GM18526 (cell line): ENCODE data around the gene KRT3.

Experiments
- POLR2A ChIP-seq: IDR thresholded peaks from 3 replicates; pipeline ENCODE4 v1.6.1; 2011; ENCODE audit not compliant: insufficient read length; ENCODE audit errors: extremely low read depth

Gene KRT3

DNA sequence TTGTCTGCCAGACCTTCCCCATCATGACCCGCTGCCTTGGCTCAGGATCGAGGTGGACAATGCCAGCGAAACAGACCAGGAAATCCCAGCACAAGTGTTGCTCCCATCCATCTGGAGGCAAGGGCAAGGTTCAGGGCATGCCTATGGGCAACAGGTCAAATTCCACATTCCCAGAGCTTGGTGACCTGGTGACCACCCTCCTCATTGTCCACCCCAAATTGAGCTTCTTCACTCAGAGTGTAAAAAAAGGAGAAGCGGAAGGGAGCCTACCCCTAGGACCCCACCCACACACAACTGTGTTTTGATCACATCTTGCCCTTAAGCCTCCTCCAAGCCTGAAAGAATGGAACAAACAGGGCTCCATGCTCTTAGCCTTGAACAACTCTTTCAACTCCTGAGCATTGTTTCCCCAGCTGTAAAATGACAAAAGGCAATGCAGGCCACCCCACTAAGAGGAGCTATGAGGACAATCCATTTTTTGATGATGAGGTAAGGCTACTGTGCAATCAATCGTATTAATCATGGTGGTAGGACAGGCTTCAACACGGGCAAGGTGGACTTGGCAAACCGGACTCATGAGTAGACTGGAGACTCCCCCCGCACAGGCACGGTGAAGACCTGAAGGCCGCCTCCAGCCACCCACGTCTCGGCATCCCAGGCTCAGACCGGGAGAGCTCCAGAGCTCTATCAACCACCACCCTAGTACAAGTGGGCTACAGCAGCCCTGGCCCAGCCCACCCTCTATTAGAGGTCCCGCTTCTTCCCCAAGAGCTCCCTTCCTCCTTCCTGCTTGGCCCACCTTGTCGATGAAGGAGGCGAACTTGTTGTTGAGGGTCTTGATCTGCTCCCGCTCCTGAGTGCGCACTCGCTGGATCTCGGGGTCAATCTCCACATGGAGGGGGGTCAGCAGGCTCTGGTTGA lies 37.3 kb upstream of the KRT3 start:
- no peak for TF ChIP-seq POLR2A

- TF ChIP-seq POLR2A = no peak
Observed at GRCh38 chr12:52832451-52832850, 36.5 kb upstream of the KRT3 start.

- TF ChIP-seq POLR2A = no peak
Observed at GRCh38 chr12:52831251-52831650, 35.3 kb upstream of the KRT3 start.

GRCh38 chr12:52829986-52830770 lies 34.3 kb upstream of the KRT3 start:
- TF ChIP-seq POLR2A = no peak

DNA sequence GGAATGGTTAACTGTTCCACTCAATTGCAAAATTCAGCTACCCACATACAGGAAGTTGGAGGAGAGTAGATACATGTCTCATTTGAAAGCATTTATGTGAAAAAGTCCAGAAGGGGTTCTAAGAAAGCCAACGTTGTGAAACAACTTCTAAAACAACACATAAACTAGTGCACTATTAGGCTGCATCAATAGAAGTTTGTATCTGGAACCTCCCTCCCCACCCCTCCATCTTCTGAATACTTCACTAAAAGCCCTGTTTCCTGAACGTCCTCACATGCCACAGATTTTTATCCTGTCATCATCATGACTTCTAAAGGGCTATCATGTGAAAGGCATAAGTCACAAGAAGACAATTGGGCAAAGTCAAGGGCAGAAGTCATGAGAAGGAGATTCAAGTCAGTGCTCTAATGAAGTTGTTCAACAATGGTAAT lies 32.7 kb upstream of the KRT3 start:
- no peak for TF ChIP-seq POLR2A

- TF ChIP-seq POLR2A = no peak
Observed at GRCh38 chr12:52828156-52828555, 32.2 kb upstream of the KRT3 start.

DNA sequence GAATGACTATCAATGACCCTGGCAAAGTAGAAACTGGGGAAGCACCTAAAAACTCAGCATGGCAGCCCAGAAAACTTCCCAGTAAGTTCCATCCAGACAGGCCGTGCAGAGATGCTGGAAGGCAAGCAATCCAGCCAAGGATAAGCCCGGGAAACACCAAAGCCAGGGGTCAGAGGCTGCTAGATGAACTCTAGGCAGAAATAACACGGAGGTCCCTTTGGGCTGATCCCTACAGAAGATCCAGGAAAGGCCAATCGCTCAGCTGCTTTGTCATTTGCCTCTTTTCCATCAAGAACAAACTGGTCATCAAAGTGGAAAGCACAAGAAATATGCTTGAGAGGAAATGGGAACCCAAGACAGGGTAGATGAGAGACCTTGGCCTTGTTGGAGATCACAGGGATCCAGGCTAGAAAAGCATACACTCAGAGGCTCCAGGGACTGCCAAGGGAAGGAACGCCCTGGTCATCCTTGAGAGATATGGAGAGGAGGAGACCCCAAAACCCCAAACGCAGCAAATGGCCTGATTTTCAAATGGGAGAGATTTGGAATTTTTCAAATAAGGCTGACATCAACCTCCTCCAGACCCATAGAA lies 31.7 kb upstream of the KRT3 start:
- no peak for TF ChIP-seq POLR2A

DNA sequence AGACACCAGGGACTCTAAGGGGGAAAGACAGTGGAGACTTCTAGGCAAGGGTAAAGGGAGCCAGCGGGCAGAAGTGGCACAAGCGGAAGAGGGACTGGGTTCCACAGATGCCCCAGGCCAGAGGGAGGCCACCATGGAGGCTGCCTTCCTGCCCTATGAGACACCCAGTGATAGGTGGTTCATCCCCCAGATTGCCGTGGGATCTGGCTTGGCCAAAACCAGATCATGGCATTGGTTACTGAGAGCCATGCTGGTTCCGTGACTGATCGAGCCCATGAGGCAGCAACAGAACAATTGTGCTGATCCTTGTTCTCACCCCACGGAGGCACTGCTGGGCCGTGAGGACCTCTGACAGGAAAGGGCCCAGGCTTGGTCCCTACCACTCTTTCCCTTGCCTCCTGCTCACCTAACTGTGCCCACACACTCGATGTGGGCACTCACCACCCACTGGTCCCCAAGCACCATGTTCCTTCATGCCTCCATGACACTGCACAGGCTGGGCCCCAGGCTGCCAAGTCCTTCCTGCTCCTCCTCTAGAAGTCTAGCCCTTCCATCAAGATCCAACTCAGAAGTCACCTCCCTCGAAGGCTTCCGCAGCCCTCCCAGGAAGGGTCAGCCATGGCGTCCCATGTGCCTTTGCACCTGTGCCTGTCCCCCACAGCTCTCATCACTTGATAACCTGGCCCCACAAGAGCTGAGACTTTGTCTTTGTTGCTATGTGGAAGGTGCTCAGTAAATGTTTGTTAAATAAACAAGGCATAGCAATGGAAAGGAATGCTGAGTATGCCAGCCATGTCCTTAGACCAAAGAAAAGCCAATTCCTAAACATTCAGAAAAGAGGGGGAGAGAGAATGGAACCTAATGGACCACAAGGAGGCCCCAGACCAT lies 30.9 kb upstream of the KRT3 start:
- no peak for TF ChIP-seq POLR2A

GRCh38 chr12:52825961-52826360 lies 30.0 kb upstream of the KRT3 start:
- TF ChIP-seq POLR2A = no peak

DNA sequence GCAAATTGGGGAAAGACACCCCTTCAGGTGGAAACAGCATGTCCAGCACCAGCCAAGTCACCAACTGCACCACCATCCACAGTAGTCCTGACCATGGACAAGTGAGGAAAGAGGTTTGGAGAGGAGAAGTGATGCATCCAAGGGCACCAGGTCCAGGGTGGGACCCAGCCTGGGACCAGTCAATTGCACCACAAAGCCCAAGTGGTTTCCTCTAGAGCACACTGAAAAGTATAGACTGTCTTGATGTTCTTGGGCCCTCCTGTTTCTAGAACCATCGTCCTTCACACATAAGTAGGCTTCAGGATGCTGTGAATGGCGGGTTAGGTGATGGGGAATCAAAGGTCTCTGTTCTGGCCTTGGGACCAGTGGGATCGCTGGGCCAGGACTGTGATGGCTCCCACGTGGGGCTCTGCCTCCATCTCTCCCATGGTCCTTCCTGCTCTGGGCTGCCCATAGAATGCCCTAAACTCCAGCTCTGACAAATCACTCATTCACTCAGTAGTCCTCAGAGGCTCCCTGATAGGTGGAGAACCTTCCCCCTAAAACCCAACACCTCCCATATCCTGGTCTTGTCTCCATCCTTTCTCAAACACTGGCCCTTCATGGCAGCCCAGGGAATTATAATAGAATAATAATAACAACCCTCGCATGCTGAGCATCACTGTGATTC lies 29.0 kb upstream of the KRT3 start:
- no peak for TF ChIP-seq POLR2A

GRCh38 chr12:52823761-52824450 lies 28.0 kb upstream of the KRT3 start:
- TF ChIP-seq POLR2A = no peak

- TF ChIP-seq POLR2A = no peak
Observed at GRCh38 chr12:52822771-52823510, 27.0 kb upstream of the KRT3 start.
